ENCODE data around the gene NECAB2.
"Not testable (repeated sequence)": the region's sequence is repeated elsewhere in the genome, so short reads cannot be mapped to it uniquely, and the experiment has no call there.

The NECAB2 gene

GRCh38 chr16:83936581-83937165 is 31.4 kb upstream of the NECAB2 start:
- no peak for DNase-seq (ENCODE audit: low read depth in 2 of 2)

GRCh38 chr16:83937267-83937666 is 30.8 kb upstream of the NECAB2 start:
- DNase-seq (ENCODE audit: low read depth in 2 of 2) = no peak

- no peak for DNase-seq (ENCODE audit: low read depth in 2 of 2)
Measured at GRCh38 chr16:83937922-83938885, 29.8 kb upstream of the NECAB2 start.

- DNase-seq (ENCODE audit: low read depth in 2 of 2) = no peak
Measured at GRCh38 chr16:83939266-83939855, 28.7 kb upstream of the NECAB2 start.

DNA sequence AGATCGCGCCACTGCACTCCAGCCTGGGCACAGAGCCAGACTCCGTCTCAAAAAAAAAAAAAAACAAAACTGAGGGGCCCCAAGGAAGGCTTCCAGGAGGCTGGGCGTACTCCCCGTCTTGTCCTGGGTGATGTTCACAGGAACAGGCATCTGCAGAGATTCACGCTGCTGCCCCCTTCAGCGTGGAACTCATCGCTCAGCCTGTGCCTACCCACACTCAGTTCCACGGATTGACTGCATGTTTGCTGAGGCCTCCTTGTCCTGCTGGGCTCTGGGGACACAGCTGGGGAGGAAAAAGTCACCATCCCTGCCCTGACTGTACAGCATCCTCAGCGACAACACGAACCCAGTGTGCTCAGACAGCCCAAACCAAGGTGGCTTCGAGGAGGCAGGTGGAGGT is 27.9 kb upstream of the NECAB2 start:
- DNase-seq (ENCODE audit: low read depth in 2 of 2) = no peak

- DNase-seq (ENCODE audit: low read depth in 2 of 2) = no peak
Measured at GRCh38 chr16:83940630-83941378, 27.2 kb upstream of the NECAB2 start.

DNA sequence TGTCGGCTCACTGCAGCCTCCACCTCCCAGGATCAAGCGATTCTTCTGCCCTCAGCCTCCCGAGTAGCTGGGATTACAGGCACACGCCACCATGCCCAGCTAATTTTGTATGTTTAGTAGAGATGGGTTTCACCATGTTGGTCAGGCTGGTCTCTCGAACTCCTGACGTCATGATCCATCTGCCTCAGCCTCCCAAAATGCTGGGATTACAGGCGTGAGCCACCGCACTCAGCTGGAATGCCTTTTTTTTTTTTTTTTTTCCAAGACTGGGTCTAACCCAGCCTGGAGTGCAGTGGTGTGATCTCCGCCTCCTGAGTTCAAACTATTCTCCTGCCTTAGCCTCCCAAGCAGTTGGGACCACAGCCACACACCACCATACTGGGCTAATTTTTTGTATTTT is 26.5 kb upstream of the NECAB2 start:
- DNase-seq (ENCODE audit: low read depth in 2 of 2) = not testable (repeated sequence)

DNA sequence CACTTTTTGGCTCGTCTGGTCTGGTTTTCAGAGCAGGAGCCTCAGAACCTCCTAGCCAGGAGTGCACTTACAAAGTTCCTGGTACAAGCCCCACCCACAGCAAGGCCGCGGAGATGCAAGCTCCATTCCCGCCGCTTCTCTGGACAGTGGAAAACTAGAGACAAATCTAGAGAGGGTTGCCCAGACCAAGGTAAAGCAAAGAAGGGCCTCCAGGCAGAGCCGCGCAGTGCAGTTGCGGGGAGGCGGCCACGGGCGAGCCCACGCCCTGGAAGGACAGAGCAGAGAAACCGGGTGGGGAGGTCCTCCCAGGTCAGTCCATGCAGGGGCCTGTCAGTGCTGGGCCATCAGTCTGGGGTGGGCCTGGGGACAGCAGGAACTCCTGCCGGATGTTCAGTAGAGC is 26.0 kb upstream of the NECAB2 start:
- DNase-seq (ENCODE audit: low read depth in 2 of 2) = no peak

- no peak for DNase-seq (ENCODE audit: low read depth in 2 of 2)
Measured at GRCh38 chr16:83942815-83943515, 25.1 kb upstream of the NECAB2 start.

DNA sequence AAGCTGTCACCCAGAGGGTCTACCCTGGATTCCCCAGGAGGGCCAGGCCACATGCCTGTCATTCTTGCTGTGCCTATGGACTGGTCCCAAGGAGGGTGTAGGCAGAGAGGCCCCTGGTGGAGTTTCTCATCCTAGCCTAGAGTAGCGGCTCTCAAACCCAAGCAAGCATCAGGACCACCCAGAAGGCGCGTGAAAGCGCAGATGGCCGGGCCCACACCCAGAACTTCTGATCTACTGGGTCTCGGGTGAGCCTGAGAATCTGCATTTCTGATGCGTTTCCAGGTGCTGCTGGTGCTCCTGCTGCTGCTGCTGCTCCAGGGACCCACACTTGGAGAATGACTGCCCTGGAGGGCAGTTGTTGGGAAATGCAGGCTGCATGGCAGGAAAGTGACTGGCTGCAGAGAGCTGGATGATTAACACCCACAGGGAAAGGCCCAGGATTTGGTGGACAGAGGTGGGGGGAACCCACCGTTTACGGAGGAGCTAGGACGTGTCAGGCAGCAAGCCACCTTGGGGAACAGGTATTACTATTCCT is 24.5 kb upstream of the NECAB2 start:
- no peak for DNase-seq (ENCODE audit: low read depth in 2 of 2)

GRCh38 chr16:83945587-83945986 is 22.5 kb upstream of the NECAB2 start:
- DNase-seq (ENCODE audit: low read depth in 2 of 2) = no peak

GRCh38 chr16:83946154-83946780 is 21.8 kb upstream of the NECAB2 start:
- DNase-seq (ENCODE audit: low read depth in 2 of 2) = no peak

DNA sequence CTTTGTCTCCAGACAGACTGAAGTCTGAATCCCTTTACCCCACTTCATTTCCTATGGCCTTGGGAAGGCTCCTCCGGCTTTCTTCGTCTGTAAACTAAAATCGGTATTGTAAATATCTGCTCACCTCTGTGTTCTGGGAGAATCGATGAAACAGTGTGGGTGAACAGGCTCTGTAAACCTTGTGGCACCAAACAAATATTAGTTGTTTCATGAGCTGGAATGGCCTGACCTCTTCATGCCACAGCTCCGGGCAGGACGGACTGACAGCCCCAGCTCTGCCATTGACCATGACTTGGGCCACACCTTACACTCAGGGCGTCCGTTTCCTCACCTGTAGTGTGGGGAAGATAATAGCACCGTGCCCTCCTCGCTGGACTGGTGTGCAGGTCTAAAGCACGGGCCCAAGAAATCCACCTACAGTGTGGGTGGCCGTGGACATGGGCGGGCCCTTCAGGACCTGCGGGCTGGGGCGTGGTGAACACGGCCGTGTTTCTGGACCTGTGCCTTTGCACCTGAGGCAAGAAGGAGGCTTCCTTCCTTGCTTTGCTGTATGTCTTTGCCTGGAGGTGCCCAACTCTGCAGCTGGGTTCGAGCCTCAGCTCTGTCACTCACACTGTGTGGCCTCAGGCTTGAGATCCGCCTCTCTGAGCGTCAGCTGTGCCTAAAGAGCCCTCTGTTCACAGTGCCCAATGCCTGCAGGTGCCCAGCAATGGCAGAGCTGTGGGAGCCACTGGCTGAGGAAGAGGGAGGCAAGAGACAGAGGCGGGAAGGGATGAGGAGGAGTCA is 21.1 kb upstream of the NECAB2 start:
- DNase-seq (ENCODE audit: low read depth in 2 of 2) = no peak

DNA sequence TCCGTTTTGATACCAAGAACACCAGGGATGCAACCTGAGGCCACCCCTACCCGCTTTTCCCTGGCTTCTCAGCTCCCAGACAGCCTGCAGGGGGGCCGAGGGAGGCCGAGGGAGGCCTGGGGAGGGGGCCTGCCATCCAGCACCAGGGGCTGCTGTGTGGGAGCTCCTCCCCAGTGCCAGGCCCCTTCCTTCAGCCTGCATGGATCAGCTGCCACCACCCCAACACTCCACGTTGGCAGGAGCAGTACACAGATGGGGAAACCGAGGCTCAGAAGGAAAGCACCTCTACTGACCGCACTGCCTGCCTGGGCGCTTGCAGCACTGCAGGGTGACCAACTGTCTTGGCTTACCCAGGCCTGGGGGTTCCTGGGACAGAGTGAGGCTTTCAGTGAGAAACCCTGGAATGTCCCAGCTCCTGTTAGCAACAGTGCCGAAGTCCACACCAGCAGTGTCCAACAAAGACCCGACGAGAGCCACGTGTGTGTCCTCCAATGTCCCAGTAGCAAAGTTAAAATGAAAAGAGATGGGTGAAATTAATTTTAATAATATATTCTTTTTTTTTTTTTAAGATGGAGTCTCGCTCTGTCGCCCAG is 20.3 kb upstream of the NECAB2 start:
- no peak for DNase-seq (ENCODE audit: low read depth in 2 of 2)

- DNase-seq (ENCODE audit: low read depth in 2 of 2) = no peak
Measured at GRCh38 chr16:83948914-83949723, 18.9 kb upstream of the NECAB2 start.

DNA sequence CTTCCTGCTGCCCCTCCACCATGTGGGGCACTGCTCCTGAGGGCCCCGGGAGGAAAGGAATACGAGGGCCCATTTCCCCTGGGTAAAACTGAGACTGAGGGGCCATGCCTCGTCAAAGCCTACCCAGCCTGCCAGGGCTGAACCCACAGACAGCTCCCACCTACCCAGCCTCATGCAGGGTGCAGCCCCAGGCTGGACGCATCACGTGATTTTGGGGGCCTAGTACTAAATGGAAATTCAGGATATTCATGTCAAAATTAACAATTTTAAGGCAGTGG is 18.4 kb upstream of the NECAB2 start:
- DNase-seq (ENCODE audit: low read depth in 2 of 2) = no peak

DNA sequence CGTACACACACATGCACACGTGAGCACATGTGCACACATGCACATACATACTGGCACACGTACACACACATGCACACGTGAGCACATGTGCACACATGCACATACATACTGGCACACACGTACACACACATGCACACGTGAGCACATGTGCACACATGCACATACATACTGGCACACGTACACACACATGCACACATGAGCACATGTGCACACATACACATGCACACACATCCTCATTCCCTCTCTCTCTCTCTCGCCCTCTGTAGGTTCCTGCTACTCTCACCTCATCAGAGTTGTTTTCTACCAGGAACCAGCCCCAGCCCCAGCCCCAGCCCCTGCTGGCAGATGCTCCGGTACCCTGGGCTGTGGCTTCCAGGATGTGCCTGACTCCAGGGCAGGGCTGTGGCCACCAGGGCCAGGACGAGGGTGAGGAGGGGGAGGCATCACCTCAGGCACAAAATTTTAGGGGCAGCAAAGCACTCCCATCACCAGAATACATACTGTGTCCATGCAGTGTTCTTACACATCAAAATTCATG is 17.1 kb upstream of the NECAB2 start:
- DNase-seq (ENCODE audit: low read depth in 2 of 2) = not testable (repeated sequence)

DNA sequence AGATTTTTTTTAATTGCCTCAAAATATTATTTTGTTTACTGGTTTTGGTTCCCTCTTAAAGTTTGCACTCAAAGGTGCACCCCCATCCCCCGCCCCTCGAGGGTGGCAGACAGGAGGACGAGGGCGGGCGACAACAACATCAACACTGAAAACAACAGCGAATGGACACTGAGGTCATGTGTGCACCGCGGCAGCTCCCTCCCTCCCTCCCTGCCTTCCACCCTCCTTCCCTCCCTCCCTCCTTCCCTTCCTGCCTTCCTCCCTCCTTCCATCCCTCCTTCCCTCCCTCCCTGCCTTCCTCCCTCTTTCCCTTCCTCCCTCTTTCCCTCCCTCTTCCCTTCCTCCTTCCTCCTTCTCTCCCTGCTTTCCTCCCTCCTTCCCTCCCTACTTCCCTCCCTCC is 16.5 kb upstream of the NECAB2 start:
- no peak for DNase-seq (ENCODE audit: low read depth in 2 of 2)

DNA sequence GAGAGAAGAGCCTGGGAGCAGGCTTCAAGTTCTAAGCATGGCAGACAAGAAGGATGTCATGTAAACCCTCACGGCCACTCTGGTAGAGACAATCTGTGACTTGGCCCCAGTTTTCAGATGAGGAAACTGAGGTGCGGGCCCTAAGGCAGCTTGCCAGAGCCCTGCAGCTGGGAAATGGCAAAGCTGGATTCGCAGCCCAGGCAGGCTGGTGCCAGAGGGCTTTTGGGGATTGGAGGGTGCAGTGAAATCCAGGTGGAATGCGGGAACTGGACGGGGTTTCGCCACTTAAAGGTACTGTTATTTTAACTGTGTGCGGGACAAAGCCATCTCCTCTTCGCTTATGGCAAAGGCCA is 15.5 kb upstream of the NECAB2 start:
- no peak for DNase-seq (ENCODE audit: low read depth in 2 of 2)

Data from stimulated activated CD8-positive, alpha-beta memory T cell treated with anti-CD3 and anti-CD28 coated beads, Interleukin-2, amount 100 ng/mL, for 1 hour (primary cell).